ENCODE results near the gene SESN1.

The SESN1 gene

GRCh38 chr6:109121411-109121810, 26.8 kb upstream of the SESN1 start:
- peak; percentile 68 for ATAC-seq
- TF ChIP-seq ISL1 (CRISPR knock-in tag; IDR thresholded peaks at IDR 0.05), result peak; percentile 67
- peak; percentile 64; the same call in 1 of the 2 replicates for TF ChIP-seq TSHZ2 (CRISPR knock-in tag; IDR thresholded peaks at IDR 0.05)
- TF ChIP-seq ARNTL (CRISPR knock-in tag; IDR thresholded peaks at IDR 0.05; ENCODE audit: borderline replicate concordance, low read depth), result no peak
- TF ChIP-seq TCF4 (CRISPR knock-in tag; IDR thresholded peaks at IDR 0.05; ENCODE audit: borderline replicate concordance), result no peak

- no peak for TF ChIP-seq PPARA (CRISPR knock-in tag; IDR thresholded peaks at IDR 0.05; ENCODE audit: borderline replicate concordance)
- TF ChIP-seq ZNF70 (CRISPR knock-in tag; IDR thresholded peaks at IDR 0.05), result no peak
- no peak for TF ChIP-seq ZFP3 (CRISPR knock-in tag; IDR thresholded peaks at IDR 0.05)
- TF ChIP-seq CSRNP3 (CRISPR knock-in tag; IDR thresholded peaks at IDR 0.05), result no peak
- no peak for TF ChIP-seq ZFP30 (CRISPR knock-in tag; IDR thresholded peaks at IDR 0.05)
- no peak for TF ChIP-seq ISL1 (CRISPR knock-in tag; IDR thresholded peaks at IDR 0.05)
- no peak for TF ChIP-seq ZNF565 (CRISPR knock-in tag; conservative IDR thresholded peaks at IDR 0.05; ENCODE audit: low read depth)
- no peak for TF ChIP-seq TCF4 (CRISPR knock-in tag; IDR thresholded peaks at IDR 0.05; ENCODE audit: borderline replicate concordance)
- TF ChIP-seq POU6F1 (CRISPR knock-in tag; IDR thresholded peaks at IDR 0.05; ENCODE audit: borderline replicate concordance, low read depth), result no peak
- no peak for TF ChIP-seq TSHZ2 (CRISPR knock-in tag; IDR thresholded peaks at IDR 0.05)
- no peak for TF ChIP-seq RARB (CRISPR knock-in tag; IDR thresholded peaks at IDR 0.05)
- TF ChIP-seq PATZ1 (CRISPR knock-in tag; IDR thresholded peaks at IDR 0.05; ENCODE audit: borderline replicate concordance), result no peak
- TF ChIP-seq CSDC2 (CRISPR knock-in tag; IDR thresholded peaks at IDR 0.05), result no peak
- no peak for TF ChIP-seq GLIS3 (CRISPR knock-in tag; IDR thresholded peaks at IDR 0.05)
- TF ChIP-seq OSR1 (CRISPR knock-in tag; IDR thresholded peaks at IDR 0.05), result no peak
- TF ChIP-seq TOX (CRISPR knock-in tag; IDR thresholded peaks at IDR 0.05; ENCODE audit: borderline replicate concordance), result no peak
- TF ChIP-seq SNAI2 (CRISPR knock-in tag; IDR thresholded peaks at IDR 0.05), result no peak
- TF ChIP-seq CREB5 (CRISPR knock-in tag; IDR thresholded peaks at IDR 0.05; ENCODE audit: low read depth), result no peak
- TF ChIP-seq ESRRG (CRISPR knock-in tag; IDR thresholded peaks at IDR 0.05), result no peak
- no peak for ATAC-seq
These were observed 24.3 kb upstream of the SESN1 start for GRCh38 chr6:109118871-109119354.
